Left forelimb (tissue), 1 donor: ENCODE data around the gene GPR4.
"Not testable (repeated sequence)": the region's sequence is repeated elsewhere in the genome, so short reads cannot be mapped to it uniquely, and the experiment has no call there.

ENCODE experiments used
- DNase-seq: peaks from one replicate; pipeline ENCODE4 v3.0.0-alpha.2; 2018; ENCODE audit warnings: low spot score

GPR4 gene

GRCh38 chr19:45601524-45602374 is at the start of gene GPR4:
GPR4 (minus strand) TSS chr19:45602212; CDS start chr19:45591866, 10,346 bp downstream.
- no peak for DNase-seq

- no peak for DNase-seq
Measured at GRCh38 chr19:45650722-45651121, 48.7 kb upstream of the GPR4 start.

GRCh38 chr19:45646345-45646698 is 44.3 kb upstream of the GPR4 start:
- DNase-seq, result no peak

- peak; percentile 84 for DNase-seq
Measured at GRCh38 chr19:45645631-45646344, 43.8 kb upstream of the GPR4 start.

- DNase-seq, result no peak
Measured at GRCh38 chr19:45645068-45645630, 43.1 kb upstream of the GPR4 start.

- no peak for DNase-seq
Measured at GRCh38 chr19:45643927-45644771, 42.1 kb upstream of the GPR4 start.

GRCh38 chr19:45643024-45643926 is 41.3 kb upstream of the GPR4 start:
- DNase-seq, result peak; percentile 93

GRCh38 chr19:45641274-45642105 is 39.5 kb upstream of the GPR4 start:
- DNase-seq, result no peak

GRCh38 chr19:45640849-45641273 is 38.8 kb upstream of the GPR4 start:
- no peak for DNase-seq

- DNase-seq, result no peak
Measured at GRCh38 chr19:45638930-45639729, 37.1 kb upstream of the GPR4 start, which contains the start of gene EML2. EML2 (minus strand) TSS chr19:45639397; CDS start chr19:45639376, 21 bp downstream.

- DNase-seq, result no peak
Measured at GRCh38 chr19:45637890-45638667, 36.1 kb upstream of the GPR4 start.

GRCh38 chr19:45636902-45637301 is 34.9 kb upstream of the GPR4 start:
- no peak for DNase-seq

- DNase-seq, result no peak
Measured at GRCh38 chr19:45636275-45636674, 34.3 kb upstream of the GPR4 start.

- DNase-seq, result no peak
Measured at GRCh38 chr19:45632468-45633196, 30.6 kb upstream of the GPR4 start.

- DNase-seq, result no peak
Measured at GRCh38 chr19:45630463-45630862, 28.5 kb upstream of the GPR4 start.

GRCh38 chr19:45629704-45630103 is 27.7 kb upstream of the GPR4 start:
- DNase-seq, result no peak

- DNase-seq, result not testable (repeated sequence)
Measured at GRCh38 chr19:45628219-45628618, 26.2 kb upstream of the GPR4 start.

GRCh38 chr19:45623984-45624383 is 22.0 kb upstream of the GPR4 start:
- no peak for DNase-seq
